Measurements from ENCODE around the gene LRP2BP.

DNA sequence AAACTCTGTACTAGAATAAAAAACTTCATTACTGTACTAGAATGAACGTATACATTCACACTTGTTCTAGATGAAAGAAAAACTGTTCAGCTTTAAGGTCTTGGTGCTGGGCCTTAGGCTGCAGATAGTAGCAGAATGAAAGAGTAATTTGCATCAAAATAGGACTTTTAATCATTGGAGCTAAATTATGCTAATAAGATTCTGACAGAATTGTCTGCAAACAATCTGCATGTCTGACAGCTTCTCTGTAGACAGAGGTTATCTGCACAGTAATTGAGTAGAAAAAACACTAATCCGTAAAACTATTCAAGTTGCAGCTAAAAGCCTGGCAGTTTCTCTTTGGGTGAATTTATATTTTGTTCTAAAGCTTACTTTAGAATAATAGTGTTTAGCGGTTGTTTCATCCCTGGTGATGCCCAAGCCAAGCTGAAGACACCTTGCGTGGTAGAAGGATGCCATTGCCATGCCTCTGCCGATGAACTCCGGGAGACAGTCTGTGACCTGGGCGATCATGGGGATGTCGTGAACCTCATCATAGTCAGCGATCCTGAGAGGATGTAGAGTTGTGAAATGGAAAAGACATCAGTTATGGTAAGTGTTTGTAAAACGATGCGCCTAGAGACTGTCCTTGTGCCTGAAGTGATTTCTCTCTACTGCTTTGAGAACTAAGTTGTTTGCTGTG lies 25.3 kb downstream of the LRP2BP start:
- TF ChIP-seq CTCF (conservative IDR thresholded peaks at IDR 0.05; ENCODE audit: low read depth, low read length) (no peak), EZH2 (IDR thresholded peaks at IDR 0.05; ENCODE audit: borderline replicate concordance, low read depth, low read length, poor library complexity, severe bottlenecking) (no peak)

Measured in A673 (cell line).